ENCODE results near the gene CD69. TPM values are rescaled to one million over a fixed set of nuclear protein-coding genes. Genes with fewer than 3 reads are reported as not detected.

Gene CD69
- total and polyA plus RNA-seq, 2 donors (not counting 3 experiments of a cell fraction or from before 2014, with no cell fraction given): 0.49 to 4.4 TPM

DNA sequence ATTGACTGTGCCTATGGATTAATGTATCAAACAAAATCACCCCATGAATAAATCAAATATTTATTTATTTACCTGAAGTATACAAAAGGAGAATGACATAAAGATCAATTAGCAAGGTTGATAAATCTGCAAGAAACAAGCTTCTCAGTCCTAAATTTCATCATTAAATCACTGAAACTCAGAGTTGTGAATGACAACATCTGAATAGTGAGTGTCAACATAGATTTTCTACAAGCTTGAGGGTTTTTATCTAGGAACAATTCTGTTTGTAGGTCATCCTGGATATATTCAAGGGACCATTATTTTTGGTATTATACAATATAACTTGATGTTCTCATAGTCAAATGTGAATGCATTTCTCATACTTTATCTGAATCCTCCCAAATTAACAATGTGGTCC, 49.2 kb upstream of the CD69 start:
- Histone ChIP-seq H3K27ac (ENCODE audit: insufficient read depth, low read depth, low read length) (no peak overlapping the region), H2AFZ (ENCODE audit: low read depth, low read length) (no peak overlapping the region), H3K4me1 (ENCODE audit: control insufficient read depth, extremely low read depth, insufficient read depth, low read length) (no peaks in the 10 kb centered on the region), H3K36me3 (ENCODE audit: control insufficient read depth in 2 of 2, extremely low read depth in 1 of 2, insufficient read depth in 2 of 2, low read length in 2 of 2) (no peaks in the 10 kb centered on the region), H3K79me2 (ENCODE audit: control insufficient read depth, insufficient read depth, low read length) (no peaks in the 10 kb centered on the region), H3K9me3 (replicated peaks; ENCODE audit: control insufficient read depth, insufficient read depth, low read length) (no peaks in the 10 kb centered on the region), H3K9me1 (replicated peaks; ENCODE audit: control insufficient read depth, extremely low read depth, insufficient read depth, low read length) (no peaks in the 10 kb centered on the region), H3K9ac (replicated peaks; ENCODE audit: extremely low read depth, insufficient read depth, low read length) (no peak overlapping the region), H4K20me1 (replicated peaks; ENCODE audit: control insufficient read depth, extremely low read depth, insufficient read depth, low read length) (no peaks in the 10 kb centered on the region), H3K4me2 (ENCODE audit: insufficient read depth, low read length) (no peak overlapping the region), H3K4me3 (replicated peaks in 1 of 3; ENCODE audit: insufficient read depth in 1 of 3, low read depth in 1 of 3, low read length in 3 of 3) (no peak overlapping the region), H3K27me3 (ENCODE audit: control insufficient read depth in 2 of 2, insufficient read depth in 2 of 2, low read length in 2 of 2) (no peaks in the 10 kb centered on the region)
- FAIRE-seq (no peak), DNase-seq (ENCODE audit: low read depth, low spot score) (no peak)
- no peak for TF ChIP-seq MYC (IDR thresholded peaks at IDR 0.05; ENCODE audit: low read depth, low read length)
- TF ChIP-seq, protein P1, sequence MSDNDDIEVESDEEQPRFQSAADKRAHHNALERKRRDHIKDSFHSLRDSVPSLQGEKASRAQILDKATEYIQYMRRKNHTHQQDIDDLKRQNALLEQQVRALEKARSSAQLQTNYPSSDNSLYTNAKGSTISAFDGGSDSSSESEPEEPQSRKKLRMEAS (IDR thresholded peaks at IDR 0.05; ENCODE audit: insufficient read depth, insufficient read length): no peak
- TF ChIP-seq FOS (IDR thresholded peaks at IDR 0.05; ENCODE audit: borderline replicate concordance, insufficient read depth, low read length): no peak
- no peak for TF ChIP-seq POLR2A (IDR thresholded peaks at IDR 0.05; ENCODE audit: low read depth, low read length)
- TF ChIP-seq GATA2 (IDR thresholded peaks at IDR 0.05; ENCODE audit: insufficient read depth, insufficient read length, low read depth, low read length): no peak
- no peak for TF ChIP-seq CTCF (IDR thresholded peaks at IDR 0.05; ENCODE audit: extremely low read depth in 1 of 2, insufficient read depth in 1 of 2, low read depth in 1 of 2, low read length in 2 of 2)
- TF ChIP-seq JUN (IDR thresholded peaks at IDR 0.05; ENCODE audit: borderline replicate concordance, insufficient read depth, insufficient read length, low read depth): no peak
- TF ChIP-seq POLR2AphosphoS5 (IDR thresholded peaks at IDR 0.05; ENCODE audit: insufficient read depth, low read depth, low read length): no peak
- no peak for TF ChIP-seq EZH2 (IDR thresholded peaks at IDR 0.05; ENCODE audit: borderline replicate concordance, low read depth, low read length, severe bottlenecking)
- POLR2A ChIA-PET: no interaction called here
- CTCF ChIA-PET: interaction anchor here (0.9 to 7.9 kb wide), 3 partner anchors 11 to 200 kb away, joined by 3 to 62 read pairs (median 4); no protein-coding TSS in a partner anchor
- no TSS peak for BruUV-seq (replicated peaks)
- dilution Hi-C loops (cut with MboI; ENCODE audit: extremely low pct_ligation_motif_present, low sequenced_read_pairs): no loop called here
- intact Hi-C loops (cut with micrococcal nuclease): no loop called here

Measured in endothelial cell of umbilical vein (primary cell).